ENCODE data around the gene GNAT1. TPM values are rescaled to one million over a fixed set of nuclear protein-coding genes. Genes with fewer than 3 reads are reported as not detected.

Gene GNAT1
- total and polyA plus RNA-seq, 2 donors (not counting 1 experiment from before 2014, with no cell fraction given), result not detected

DNA sequence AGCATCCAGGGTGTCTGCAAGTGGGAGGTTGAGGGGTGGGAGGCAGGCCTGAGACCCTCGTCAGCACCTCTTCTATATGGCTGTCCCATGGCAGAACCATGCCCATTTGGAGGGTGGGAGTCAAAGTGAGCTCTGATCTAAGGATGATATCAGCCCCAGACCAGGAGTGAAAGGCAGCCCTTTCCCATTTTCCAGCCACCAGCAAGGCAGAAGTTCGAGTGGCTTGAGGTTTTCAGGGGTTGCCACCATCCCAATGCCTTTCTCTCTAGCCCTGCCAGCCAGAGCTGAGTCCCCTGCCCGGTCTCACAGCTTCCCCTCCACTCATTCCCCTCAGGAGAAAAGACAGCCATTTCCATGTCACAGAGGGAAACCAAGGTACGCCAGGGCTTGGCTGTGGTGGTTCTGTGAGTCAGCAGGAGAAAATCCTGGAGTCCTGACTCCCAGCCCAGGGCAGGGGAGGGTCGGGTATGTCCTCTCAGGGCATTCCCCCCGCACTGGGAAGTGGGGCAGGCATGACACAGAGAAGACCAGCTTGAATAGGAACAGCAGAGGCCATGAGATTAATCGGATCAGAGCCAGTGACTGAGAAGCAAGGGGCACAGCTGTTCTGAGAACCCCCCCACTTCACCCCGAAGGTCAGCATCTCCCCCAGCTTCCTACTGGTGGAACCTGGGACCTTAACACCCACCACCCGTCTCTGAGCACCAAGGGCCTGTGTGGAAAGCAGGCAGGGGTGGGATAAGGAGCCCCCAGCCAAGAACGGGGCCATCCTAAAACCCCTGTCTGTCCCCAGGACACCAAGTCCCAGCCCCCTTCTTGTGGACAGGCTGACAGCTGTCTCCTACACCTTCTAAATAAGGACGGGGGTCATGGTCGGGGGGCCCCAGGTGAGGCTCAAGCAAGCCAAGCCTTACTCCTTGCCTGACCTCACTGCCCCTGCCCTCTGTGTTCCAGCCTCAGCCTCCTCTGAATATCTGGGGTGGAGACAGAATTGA lies 12.7 kb downstream of the GNAT1 start:
- no peaks in the 10 kb centered on the region for H3K9me3 Mint-ChIP-seq (ENCODE audit: insufficient read depth)
- Histone ChIP-seq H3K27ac (ENCODE audit: low read length in 2 of 2) (no peak overlapping the region), H3K36me3 (replicated peaks in 1 of 2; ENCODE audit: control extremely low read depth in 1 of 2, control insufficient read depth in 1 of 2, extremely low read depth in 1 of 2, insufficient read depth in 2 of 2, low read length in 1 of 2) (no peaks in the 10 kb centered on the region), H3K79me2 (ENCODE audit: control insufficient read depth, insufficient read depth, low read length) (no peaks in the 10 kb centered on the region), H3K4me2 (replicated peaks; ENCODE audit: low read depth, low read length, poor library complexity, severe bottlenecking) (peak overlapping the region; percentile 33), H3K9me3 (ENCODE audit: control extremely low read depth in 1 of 3, control insufficient read depth in 2 of 3, insufficient read depth in 1 of 3, low read length in 2 of 3) (peaks cover 0 to 14% (median 0%) of the 10 kb centered on the region in 3 donors), H4K20me1 (ENCODE audit: control insufficient read depth, insufficient read depth, low read length, poor library complexity, severe bottlenecking) (no peaks in the 10 kb centered on the region), H3K27me3 (replicated peaks in 1 of 4; ENCODE audit: control extremely low read depth in 1 of 4, control insufficient read depth in 3 of 4, insufficient read depth in 4 of 4, low read length in 3 of 4) (peaks cover 0 to 66% (median 26%) of the 10 kb centered on the region in 4 experiments), H2AFZ (ENCODE audit: insufficient read depth, low read depth, low read length, poor library complexity, severe bottlenecking) (no peak overlapping the region), H3K9ac (ENCODE audit: low read length) (no peak overlapping the region), H3K4me3 (ENCODE audit: control extremely low read depth in 1 of 5, extremely low read depth in 1 of 5, insufficient read depth in 1 of 5, low read depth in 2 of 5, low read length in 4 of 5) (no peak overlapping the region), H3K4me1 (ENCODE audit: control insufficient read depth in 2 of 2, insufficient read depth in 2 of 2, low read length in 2 of 2) (peaks cover 15 to 23% of the 10 kb centered on the region in 2 donors)
- H3K4me1 Mint-ChIP-seq, result peaks cover 2% of the 10 kb centered on the region
- no peak overlapping the region for H3K27ac Mint-ChIP-seq
- intact Hi-C loops (cut with micrococcal nuclease), result no loop called here
- DNase-seq (no peak), ATAC-seq (ENCODE audit: low read depth) (no peak)
- H3K27me3 Mint-ChIP-seq, result peaks cover 47% of the 10 kb centered on the region
- POLR2A ChIA-PET, result no interaction called here
- TF ChIP-seq, protein P1, sequence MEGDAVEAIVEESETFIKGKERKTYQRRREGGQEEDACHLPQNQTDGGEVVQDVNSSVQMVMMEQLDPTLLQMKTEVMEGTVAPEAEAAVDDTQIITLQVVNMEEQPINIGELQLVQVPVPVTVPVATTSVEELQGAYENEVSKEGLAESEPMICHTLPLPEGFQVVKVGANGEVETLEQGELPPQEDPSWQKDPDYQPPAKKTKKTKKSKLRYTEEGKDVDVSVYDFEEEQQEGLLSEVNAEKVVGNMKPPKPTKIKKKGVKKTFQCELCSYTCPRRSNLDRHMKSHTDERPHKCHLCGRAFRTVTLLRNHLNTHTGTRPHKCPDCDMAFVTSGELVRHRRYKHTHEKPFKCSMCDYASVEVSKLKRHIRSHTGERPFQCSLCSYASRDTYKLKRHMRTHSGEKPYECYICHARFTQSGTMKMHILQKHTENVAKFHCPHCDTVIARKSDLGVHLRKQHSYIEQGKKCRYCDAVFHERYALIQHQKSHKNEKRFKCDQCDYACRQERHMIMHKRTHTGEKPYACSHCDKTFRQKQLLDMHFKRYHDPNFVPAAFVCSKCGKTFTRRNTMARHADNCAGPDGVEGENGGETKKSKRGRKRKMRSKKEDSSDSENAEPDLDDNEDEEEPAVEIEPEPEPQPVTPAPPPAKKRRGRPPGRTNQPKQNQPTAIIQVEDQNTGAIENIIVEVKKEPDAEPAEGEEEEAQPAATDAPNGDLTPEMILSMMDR (IDR thresholded peaks at IDR 0.05), result no peak
- no peak for TF ChIP-seq EZH2 (IDR thresholded peaks at IDR 0.05; ENCODE audit: borderline replicate concordance, insufficient read depth, low read depth, low read length, poor library complexity, severe bottlenecking)
- H3K4me3 Mint-ChIP-seq, result peak overlapping the region; percentile 19
- 74% methylated on average over 9 of the region's 12 CpGs for WGBS (ENCODE audit: insufficient coverage)
- CTCF ChIA-PET, result interaction anchor here (0.6 to 4.3 kb wide), 2 partner anchors 9 to 244 kb away, joined by 3 to 27 read pairs; no protein-coding TSS in a partner anchor
